Neuronal stem cell (in vitro differentiated cells): ENCODE data around the gene DGKB.

Experiments
- DNase-seq: peaks from one replicate; pipeline ENCODE4 v3.0.0-alpha.2; 2013; ENCODE audit warnings: low spot score
- H2AFZ ChIP-seq: one replicate; pipeline ENCODE4 v1.6.1; 2013; ENCODE audit warnings: mild to moderate bottlenecking, low read length, inconsistent platforms
- H2AK5ac ChIP-seq: 2 replicates; pipeline ENCODE4 v1.6.1; 2013; ENCODE audit warnings: low read depth, mild to moderate bottlenecking, inconsistent platforms, low read length, moderate library complexity, mixed read lengths
- H2BK120ac ChIP-seq: 2 replicates; pipeline ENCODE4 v1.6.1; 2013; ENCODE audit warnings: low read depth, mild to moderate bottlenecking, inconsistent platforms, low read length, moderate library complexity, mixed read lengths
- H2BK12ac ChIP-seq: one replicate; pipeline ENCODE4 v1.6.1; 2013; ENCODE audit warnings: low read length, inconsistent platforms
- H2BK15ac ChIP-seq: 2 replicates; pipeline ENCODE4 v1.6.1; 2013; ENCODE audit warnings: mild to moderate bottlenecking, low read length, inconsistent platforms, mixed read lengths
- H2BK5ac ChIP-seq: one replicate; pipeline ENCODE4 v1.6.1; 2013; ENCODE audit warnings: inconsistent platforms, mild to moderate bottlenecking, low read length, moderate library complexity
- H3K14ac ChIP-seq: one replicate; pipeline ENCODE4 v1.6.1; 2013; ENCODE audit warnings: low read length, inconsistent platforms
- H3K18ac ChIP-seq: 2 replicates; pipeline ENCODE4 v1.6.1; 2013; ENCODE audit warnings: low read length, inconsistent platforms
- H3K23ac ChIP-seq: 2 replicates; pipeline ENCODE4 v1.6.1; 2013; ENCODE audit warnings: low read depth, mild to moderate bottlenecking, mixed read lengths, low read length, inconsistent platforms; ENCODE audit not compliant: poor library complexity
- H3K27ac ChIP-seq: replicated peaks from 3 replicates; pipeline ENCODE4 v1.5.1; 2013; ENCODE audit warnings: low read length, inconsistent platforms
- H3K27me3 ChIP-seq, 3 experiments: 2 replicates each; pipeline ENCODE4 v1.6.1; 2013; ENCODE audit warnings: low read length in 3 of 3, mild to moderate bottlenecking in 2 of 3, inconsistent platforms in 1 of 3, low read depth in 1 of 3, mixed read lengths in 1 of 3, moderate library complexity in 1 of 3; ENCODE audit not compliant: control insufficient read depth in 3 of 3, insufficient read depth in 3 of 3
- H3K36me3 ChIP-seq, 2 donors: replicated peaks in 1 of 2; 2 replicates each; pipeline ENCODE4 v1.6.1; 2013; ENCODE audit warnings: low read length in 2 of 2; ENCODE audit not compliant: control insufficient read depth in 2 of 2, insufficient read depth in 2 of 2
- H3K4ac ChIP-seq: 2 replicates; pipeline ENCODE4 v1.6.1; 2013; ENCODE audit warnings: inconsistent platforms, mild to moderate bottlenecking, low read length, moderate library complexity
- H3K4me1 ChIP-seq, 2 donors: 1 replicate in 1 of 2; 2 replicates in 1 of 2; pipeline ENCODE4 v1.6.1; 2013; ENCODE audit warnings: low read length in 2 of 2, low read depth in 1 of 2; ENCODE audit not compliant: control insufficient read depth in 2 of 2, insufficient read depth in 1 of 2
- H3K4me2 ChIP-seq: one replicate; pipeline ENCODE4 v1.6.1; 2013; ENCODE audit warnings: mild to moderate bottlenecking, low read length, inconsistent platforms; ENCODE audit not compliant: insufficient read depth, poor library complexity, severe bottlenecking
- H3K4me3 ChIP-seq, 2 donors: 2 replicates each; pipeline ENCODE4 v1.5.1; 2013; ENCODE audit warnings: low read length in 2 of 2, mild to moderate bottlenecking in 2 of 2, inconsistent platforms in 1 of 2, moderate library complexity in 1 of 2
- H3K79me1 ChIP-seq: one replicate; pipeline ENCODE4 v1.6.1; 2013; ENCODE audit warnings: low read depth, mild to moderate bottlenecking, inconsistent platforms, low read length, moderate library complexity
- H3K9ac ChIP-seq: one replicate; pipeline ENCODE4 v1.6.1; 2013; ENCODE audit warnings: mild to moderate bottlenecking, low read depth, low read length, inconsistent platforms; ENCODE audit not compliant: poor library complexity
- H3K9me3 ChIP-seq, 2 donors: replicated peaks in 1 of 2; 2 replicates each; pipeline versions ENCODE3 to v1.6.1; 2013; ENCODE audit warnings: low read length in 2 of 2, mild to moderate bottlenecking in 2 of 2, inconsistent platforms in 1 of 2, low read depth in 1 of 2, mixed read lengths in 1 of 2, moderate library complexity in 1 of 2; ENCODE audit not compliant: control insufficient read depth in 2 of 2, insufficient read depth in 1 of 2
- H4K8ac ChIP-seq: one replicate; pipeline ENCODE4 v1.6.1; 2013; ENCODE audit warnings: low read depth, mild to moderate bottlenecking, inconsistent platforms, low read length, moderate library complexity
- H4K91ac ChIP-seq: one replicate; pipeline ENCODE4 v1.6.1; 2013; ENCODE audit warnings: low read length, low read depth, mild to moderate bottlenecking, inconsistent platforms; ENCODE audit not compliant: poor library complexity
- WGBS, 2 donors: extraction: QIAGEN DNeasy Blood & Tissue Kit; methylation state at CpG; one replicate each; pipeline ENCODE4 v1.1.7; 2013; ENCODE audit warnings: missing lambda C conversion rate in 2 of 2, mixed read lengths in 1 of 2; ENCODE audit not compliant: insufficient read length in 2 of 2, insufficient replicate concordance in 1 of 2; ENCODE audit errors: extremely low coverage in 2 of 2; 5-methylcytosine and 5-hydroxymethylcytosine counted together

The DGKB gene

GRCh38 chr7:14787551-14787950 is 115.0 kb downstream of the DGKB start:
- H3K9me3 ChIP-seq, result no peaks in the 10 kb centered on the region
- no peak overlapping the region for H3K14ac ChIP-seq
- WGBS, 2 donors, result no CpG with 5 or more reads among the region's 3 CpGs
- H3K4me2 ChIP-seq, result no peak overlapping the region
- H2AK5ac ChIP-seq, result no peak overlapping the region
- H3K36me3 ChIP-seq, result no peaks in the 10 kb centered on the region
- H2BK120ac ChIP-seq, result no peak overlapping the region
- no peak for DNase-seq
- no peak overlapping the region for H2AFZ ChIP-seq
- H3K9ac ChIP-seq, result no peak overlapping the region
- H3K23ac ChIP-seq, result no peak overlapping the region
- H4K8ac ChIP-seq, result no peak overlapping the region
- no peak overlapping the region for H2BK15ac ChIP-seq
- no peak overlapping the region for H2BK12ac ChIP-seq
- no peaks in the 10 kb centered on the region for H3K27me3 ChIP-seq
- H3K4ac ChIP-seq, result no peak overlapping the region
- H3K4me1 ChIP-seq, result peaks cover 0 to 1% of the 10 kb centered on the region in 2 donors
- H3K27ac ChIP-seq, result no peak overlapping the region
- peak overlapping the region in 1 of 2 donors; percentile 54 for H3K4me3 ChIP-seq
- no peak overlapping the region for H4K91ac ChIP-seq
- no peaks in the 10 kb centered on the region for H3K79me1 ChIP-seq
- H2BK5ac ChIP-seq, result no peak overlapping the region
- no peak overlapping the region for H3K18ac ChIP-seq

GRCh38 chr7:14786314-14786895 is 116.1 kb downstream of the DGKB start:
- Histone ChIP-seq H2AK5ac (peak overlapping the region; percentile 11), H2BK12ac (no peak overlapping the region), H3K4me2 (no peak overlapping the region), H4K91ac (no peak overlapping the region), H3K18ac (peak overlapping the region; percentile 55), H2BK120ac (no peak overlapping the region), H3K27ac (no peak overlapping the region), H3K4me3 (no peak overlapping the region), H3K14ac (no peak overlapping the region), H2BK15ac (no peak overlapping the region), H3K36me3 (no peaks in the 10 kb centered on the region), H3K4ac (no peak overlapping the region), H3K9me3 (no peaks in the 10 kb centered on the region), H2BK5ac (no peak overlapping the region), H3K4me1 (peaks cover 0 to 1% of the 10 kb centered on the region in 2 donors), H3K9ac (no peak overlapping the region), H3K79me1 (no peaks in the 10 kb centered on the region), H3K27me3 (no peaks in the 10 kb centered on the region), H2AFZ (no peak overlapping the region), H3K23ac (peak overlapping the region; percentile 44), H4K8ac (no peak overlapping the region)
- DNase-seq, result no peak
- WGBS, 2 donors, result no CpG with 5 or more reads among the region's 9 CpGs

GRCh38 chr7:14777806-14778205 is 124.7 kb downstream of the DGKB start:
- Histone ChIP-seq H3K18ac (no peak overlapping the region), H2BK12ac (no peak overlapping the region), H3K36me3 (no peaks in the 10 kb centered on the region), H3K23ac (no peak overlapping the region), H3K4ac (no peak overlapping the region), H3K4me2 (no peak overlapping the region), H2AK5ac (no peak overlapping the region), H2BK120ac (no peak overlapping the region), H4K91ac (no peak overlapping the region), H3K27ac (no peak overlapping the region), H4K8ac (no peak overlapping the region), H3K9me3 (peaks cover 7 to 8% of the 10 kb centered on the region in 2 donors), H3K4me1 (no peaks in the 10 kb centered on the region), H2BK15ac (no peak overlapping the region), H3K27me3 (no peaks in the 10 kb centered on the region), H2AFZ (no peak overlapping the region), H3K14ac (no peak overlapping the region), H2BK5ac (no peak overlapping the region), H3K9ac (no peak overlapping the region), H3K79me1 (no peaks in the 10 kb centered on the region), H3K4me3 (no peak overlapping the region)
- no peak for DNase-seq
- no CpG with 5 or more reads among the region's 3 CpGs for WGBS, 2 donors

GRCh38 chr7:14776266-14776665 is 126.3 kb downstream of the DGKB start:
- Histone ChIP-seq H3K18ac (no peak overlapping the region), H3K4ac (no peak overlapping the region), H2BK15ac (no peak overlapping the region), H3K36me3 (no peaks in the 10 kb centered on the region), H3K9me3 (peaks cover 7 to 8% of the 10 kb centered on the region in 2 donors), H3K14ac (no peak overlapping the region), H3K4me3 (no peak overlapping the region), H2BK12ac (no peak overlapping the region), H4K8ac (no peak overlapping the region), H2BK5ac (no peak overlapping the region), H4K91ac (no peak overlapping the region), H3K27me3 (no peaks in the 10 kb centered on the region), H3K4me1 (no peaks in the 10 kb centered on the region), H3K23ac (no peak overlapping the region), H3K79me1 (no peaks in the 10 kb centered on the region), H2BK120ac (no peak overlapping the region), H2AFZ (no peak overlapping the region), H3K9ac (no peak overlapping the region), H3K4me2 (no peak overlapping the region), H2AK5ac (no peak overlapping the region), H3K27ac (no peak overlapping the region)
- no peak for DNase-seq
- WGBS, 2 donors, result no CpG with 5 or more reads among the region's 2 CpGs
